ENCODE measurements around the gene SYCN. TPM values are rescaled to one million over a fixed set of nuclear protein-coding genes. Genes with fewer than 3 reads are reported as not detected.

Gene SYCN
- total RNA-seq, 5 donors from 2014 or later (not counting 1 experiment from before 2014, with no cell fraction given) = 0.82 to 1.7 (median 1.1) TPM; not detected in 2

GRCh38 chr19:39171479-39172465, 32.3 kb downstream of the SYCN start:
- POLR2A ChIA-PET = no interaction called here
- H3K9me3 ChIP-seq = no peaks in the 10 kb centered on the region
- Mint-ChIP-seq H3K27me3 (no peaks in the 10 kb centered on the region), H3K36me3 (peaks cover 12% of the 10 kb centered on the region), H3K27ac (no peak overlapping the region), H3K4me3 (no peak overlapping the region), H3K4me1 (no peaks in the 10 kb centered on the region), H3K9me3 (no peaks in the 10 kb centered on the region)
- H3K36me3 ChIP-seq (ENCODE audit: control insufficient read depth in 2 of 2, extremely low read depth in 1 of 2, insufficient read depth in 1 of 2, low read length in 1 of 2) = peaks cover 7 to 36% of the 10 kb centered on the region in 2 donors
- WGBS (ENCODE audit: insufficient coverage) = 85% methylated on average over 24 of the region's 27 CpGs
- CTCF ChIA-PET = no interaction called here
- ATAC-seq (replicated peaks in 1 of 4) = no peak
- no peak for DNase-seq
- H3K27me3 ChIP-seq (replicated peaks in 1 of 2; ENCODE audit: control insufficient read depth in 2 of 2, extremely low read depth in 1 of 2, insufficient read depth in 2 of 2, low read length in 1 of 2) = no peaks in the 10 kb centered on the region
- no peak overlapping the region for H3K27ac ChIP-seq (ENCODE audit: low read length)
- H3K4me1 ChIP-seq (ENCODE audit: control insufficient read depth in 1 of 2, extremely low read depth in 1 of 2, insufficient read depth in 2 of 2, low read length in 2 of 2) = no peaks in the 10 kb centered on the region
- no peak overlapping the region for H3K4me3 ChIP-seq (ENCODE audit: control insufficient read depth in 1 of 2, extremely low read depth in 1 of 2, low read length in 1 of 2)

GRCh38 chr19:39170386-39171231, 33.5 kb downstream of the SYCN start:
- H3K36me3 ChIP-seq (ENCODE audit: control insufficient read depth in 2 of 2, extremely low read depth in 1 of 2, insufficient read depth in 1 of 2, low read length in 1 of 2) = peaks cover 7 to 30% of the 10 kb centered on the region in 2 donors
- no peaks in the 10 kb centered on the region for H3K27me3 ChIP-seq (replicated peaks in 1 of 2; ENCODE audit: control insufficient read depth in 2 of 2, extremely low read depth in 1 of 2, insufficient read depth in 2 of 2, low read length in 1 of 2)
- peaks cover 8% of the 10 kb centered on the region for H3K36me3 Mint-ChIP-seq
- ATAC-seq (replicated peaks in 1 of 4) (no peak), DNase-seq (no peak)
- H3K27me3 Mint-ChIP-seq = no peaks in the 10 kb centered on the region
- no peaks in the 10 kb centered on the region for H3K9me3 Mint-ChIP-seq
- no peak overlapping the region for H3K27ac Mint-ChIP-seq
- WGBS (ENCODE audit: insufficient coverage) = 95% methylated on average over 16 of the region's 17 CpGs
- no peak overlapping the region for H3K4me3 ChIP-seq (ENCODE audit: control insufficient read depth in 1 of 2, extremely low read depth in 1 of 2, low read length in 1 of 2)
- H3K4me3 Mint-ChIP-seq = no peak overlapping the region
- no peaks in the 10 kb centered on the region for H3K4me1 ChIP-seq (ENCODE audit: control insufficient read depth in 1 of 2, extremely low read depth in 1 of 2, insufficient read depth in 2 of 2, low read length in 2 of 2)
- H3K9me3 ChIP-seq = no peaks in the 10 kb centered on the region
- H3K27ac ChIP-seq (ENCODE audit: low read length) = no peak overlapping the region
- CTCF ChIA-PET = interaction anchor here in 1 of 2 donors (0.6 kb wide), 1 partner anchor 61 kb away, joined by 6 read pairs; no protein-coding TSS in a partner anchor
- H3K4me1 Mint-ChIP-seq = no peaks in the 10 kb centered on the region
- POLR2A ChIA-PET = no interaction called here

- CTCF ChIA-PET = no interaction called here
- DNase-seq (no peak), ATAC-seq (replicated peaks in 1 of 4) (no peak)
- Histone ChIP-seq H3K27me3 (replicated peaks in 1 of 2; ENCODE audit: control insufficient read depth in 2 of 2, extremely low read depth in 1 of 2, insufficient read depth in 2 of 2, low read length in 1 of 2) (no peaks in the 10 kb centered on the region), H3K4me1 (ENCODE audit: control insufficient read depth in 1 of 2, extremely low read depth in 1 of 2, insufficient read depth in 2 of 2, low read length in 2 of 2) (no peaks in the 10 kb centered on the region), H3K27ac (ENCODE audit: low read length) (no peak overlapping the region), H3K9me3 (no peaks in the 10 kb centered on the region), H3K4me3 (ENCODE audit: control insufficient read depth in 1 of 2, extremely low read depth in 1 of 2, low read length in 1 of 2) (no peak overlapping the region), H3K36me3 (ENCODE audit: control insufficient read depth in 2 of 2, extremely low read depth in 1 of 2, insufficient read depth in 1 of 2, low read length in 1 of 2) (peaks cover 7 to 24% of the 10 kb centered on the region in 2 donors)
- Mint-ChIP-seq H3K27ac (no peak overlapping the region), H3K27me3 (no peaks in the 10 kb centered on the region), H3K4me1 (no peaks in the 10 kb centered on the region), H3K4me3 (no peak overlapping the region), H3K9me3 (no peaks in the 10 kb centered on the region), H3K36me3 (peaks cover 8% of the 10 kb centered on the region)
- 95% methylated on average over 30 of the region's 36 CpGs for WGBS (ENCODE audit: insufficient coverage)
- POLR2A ChIA-PET = no interaction called here
These were observed 34.8 kb downstream of the SYCN start for GRCh38 chr19:39169143-39169810.

GRCh38 chr19:39168258-39169142, 35.6 kb downstream of the SYCN start:
- Mint-ChIP-seq H3K4me1 (no peaks in the 10 kb centered on the region), H3K27me3 (no peaks in the 10 kb centered on the region), H3K4me3 (no peak overlapping the region), H3K9me3 (no peaks in the 10 kb centered on the region), H3K36me3 (peaks cover 8% of the 10 kb centered on the region), H3K27ac (no peak overlapping the region)
- ATAC-seq (replicated peaks in 1 of 4) = no peak
- no peaks in the 10 kb centered on the region for H3K4me1 ChIP-seq (ENCODE audit: control insufficient read depth in 1 of 2, extremely low read depth in 1 of 2, insufficient read depth in 2 of 2, low read length in 2 of 2)
- no peak overlapping the region for H3K27ac ChIP-seq (ENCODE audit: low read length)
- DNase-seq = no peak
- 95% methylated on average over 18 of the region's 23 CpGs for WGBS (ENCODE audit: insufficient coverage)
- H3K4me3 ChIP-seq (ENCODE audit: control insufficient read depth in 1 of 2, extremely low read depth in 1 of 2, low read length in 1 of 2) = no peak overlapping the region
- peaks cover 7 to 21% of the 10 kb centered on the region in 2 donors for H3K36me3 ChIP-seq (ENCODE audit: control insufficient read depth in 2 of 2, extremely low read depth in 1 of 2, insufficient read depth in 1 of 2, low read length in 1 of 2)
- CTCF ChIA-PET = no interaction called here
- POLR2A ChIA-PET = no interaction called here
- H3K9me3 ChIP-seq = no peaks in the 10 kb centered on the region
- no peaks in the 10 kb centered on the region for H3K27me3 ChIP-seq (replicated peaks in 1 of 2; ENCODE audit: control insufficient read depth in 2 of 2, extremely low read depth in 1 of 2, insufficient read depth in 2 of 2, low read length in 1 of 2)

- Mint-ChIP-seq H3K27me3 (no peaks in the 10 kb centered on the region), H3K36me3 (peaks cover 8% of the 10 kb centered on the region), H3K4me1 (peaks cover 0 to 3% (median 1%) of the 10 kb centered on the region in 3 donors), H3K27ac (no peak overlapping the region), H3K9me3 (no peaks in the 10 kb centered on the region), H3K4me3 (no peak overlapping the region)
- ATAC-seq (replicated peaks in 1 of 4) (no peak), DNase-seq (no peak)
- ChIA-PET POLR2A (no interaction called here), CTCF (interaction anchor here in 1 of 2 donors (0.7 kb wide), 1 partner anchor 1317 kb away, joined by 4 read pairs; no protein-coding TSS in a partner anchor)
- peaks cover 7 to 21% of the 10 kb centered on the region in 2 donors for H3K36me3 ChIP-seq (ENCODE audit: control insufficient read depth in 2 of 2, extremely low read depth in 1 of 2, insufficient read depth in 1 of 2, low read length in 1 of 2)
- no peaks in the 10 kb centered on the region for H3K9me3 ChIP-seq
- H3K27me3 ChIP-seq (replicated peaks in 1 of 2; ENCODE audit: control insufficient read depth in 2 of 2, extremely low read depth in 1 of 2, insufficient read depth in 2 of 2, low read length in 1 of 2) = no peaks in the 10 kb centered on the region
- no peak overlapping the region for H3K4me3 ChIP-seq (ENCODE audit: control insufficient read depth in 1 of 2, extremely low read depth in 1 of 2, low read length in 1 of 2)
- WGBS (ENCODE audit: insufficient coverage) = 98% methylated on average over 15 of the region's 25 CpGs
- no peak overlapping the region for H3K27ac ChIP-seq (ENCODE audit: low read length)
- H3K4me1 ChIP-seq (ENCODE audit: control insufficient read depth in 1 of 2, extremely low read depth in 1 of 2, insufficient read depth in 2 of 2, low read length in 2 of 2) = no peaks in the 10 kb centered on the region
These were observed 36.4 kb downstream of the SYCN start for GRCh38 chr19:39167461-39168257.
